Measurements from ENCODE around the gene MYH9. TPM values are rescaled to one million over a fixed set of nuclear protein-coding genes. Genes with fewer than 3 reads are reported as not detected.
A peak's percentile ranks its signal among the peaks of the same experiment; 100 is the strongest.

MYH9 gene
- total and polyA plus RNA-seq, 4 experiments from 2014 or later, result 17.3 to 734 (median 597) TPM

DNA sequence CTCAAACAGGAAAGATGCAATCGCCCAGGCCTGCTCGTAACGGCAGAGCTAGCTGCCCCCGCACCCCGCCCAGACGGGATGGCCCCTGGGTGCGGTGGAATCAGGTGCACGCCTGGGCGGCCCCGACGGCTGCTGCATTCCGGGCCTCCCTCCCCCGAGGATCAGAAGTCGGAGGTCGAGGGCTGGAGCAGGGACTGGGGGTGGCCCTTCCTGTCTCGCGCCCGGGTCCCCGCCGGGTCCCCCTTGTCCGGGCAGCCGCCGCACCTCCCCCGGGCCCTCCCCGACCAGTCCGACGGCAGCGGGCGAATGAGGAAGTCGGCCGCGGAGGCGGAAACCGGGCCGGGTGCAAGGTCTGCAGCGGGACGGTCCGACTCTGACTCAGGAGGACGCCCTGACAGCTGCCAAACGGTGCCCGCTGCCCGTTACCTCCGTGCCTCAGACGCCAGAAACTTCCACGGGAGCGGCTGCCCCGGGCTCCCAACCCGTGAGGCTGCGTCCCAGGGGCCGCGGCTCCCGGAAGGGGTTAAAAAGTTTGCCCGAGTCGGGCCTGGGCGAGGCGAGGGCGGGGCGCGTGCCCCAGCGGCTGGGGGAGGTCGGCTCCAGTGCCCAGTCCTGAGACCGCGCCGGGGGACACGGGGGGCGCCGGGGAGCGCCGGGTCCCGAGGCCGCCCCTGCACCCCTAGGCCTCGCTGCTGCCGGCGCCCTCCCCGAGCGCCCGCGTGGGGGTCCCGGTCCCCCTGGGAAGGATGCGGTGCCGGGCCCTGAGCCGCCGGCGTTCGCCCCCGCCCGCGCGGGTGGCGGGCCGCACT lies 663 bp downstream of the MYH9 start:
- CTCF ChIA-PET (ENCODE audit: partially characterized antibody), result interaction anchor here (1.0 to 3.2 kb wide), 9 partner anchors 10 to 55 kb away, joined by 3 to 17 read pairs (median 6); no protein-coding TSS in a partner anchor
- no peaks in the 10 kb centered on the region for H3K27me3 ChIP-seq (ENCODE audit: insufficient read depth, low read length)
- peak in 3 of 5 donors; percentile 44 to 60 (median 49) for DNase-seq
- peak overlapping the region; percentile 88 to 92 for H3K4me3 ChIP-seq (ENCODE audit: low read length in 2 of 2)
- peak overlapping the region; percentile 80 for H3K27ac ChIP-seq (ENCODE audit: low read depth, low read length)
- Mint-ChIP-seq H3K27me3 (no peaks in the 10 kb centered on the region), H3K4me3 (peak overlapping the region; percentile 88 to 98 (median 94)), H3K9me3 (peaks cover 0 to 1% (median 0%) of the 10 kb centered on the region in 8 donors), H3K4me1 (peaks cover 14 to 51% (median 32%) of the 10 kb centered on the region in 4 donors), H3K36me3 (peaks cover 28 to 40% of the 10 kb centered on the region in 2 donors), H3K27ac (peak overlapping the region; percentile 92 to 99 (median 97))
- H3K4me1 ChIP-seq (ENCODE audit: insufficient read depth, low read length), result peaks cover 35% of the 10 kb centered on the region
- intact Hi-C loops (cut with micrococcal nuclease), result no loop called here
- POLR2A ChIA-PET (ENCODE audit: partially characterized antibody), result interaction anchor here (1.0 to 36.2 kb wide), 16 partner anchors 9 to 148 kb away, joined by 3 to 2535 read pairs (median 5); partner anchors contain the start of genes APOL2 and TXN2
- no peaks in the 10 kb centered on the region for H3K9me3 ChIP-seq (ENCODE audit: control insufficient read depth in 1 of 2, low read length in 2 of 2)
- peaks cover 6% of the 10 kb centered on the region for H3K36me3 ChIP-seq (ENCODE audit: insufficient read depth, low read length)

GRCh38 chr22:36386351-36386899 lies 1.3 kb downstream of the MYH9 start:
- ChIA-PET POLR2A (ENCODE audit: partially characterized antibody) (interaction anchor here (1.0 to 36.2 kb wide), 9 partner anchors 19 to 147 kb away, joined by 3 to 2535 read pairs (median 5); partner anchors contain the start of gene APOL2), CTCF (ENCODE audit: partially characterized antibody) (interaction anchor here (1.0 to 3.2 kb wide), 7 partner anchors 10 to 55 kb away, joined by 3 to 17 read pairs (median 6); no protein-coding TSS in a partner anchor)
- Histone ChIP-seq H3K27me3 (ENCODE audit: insufficient read depth, low read length) (no peaks in the 10 kb centered on the region), H3K4me1 (ENCODE audit: insufficient read depth, low read length) (peaks cover 42% of the 10 kb centered on the region), H3K4me3 (ENCODE audit: low read length in 2 of 2) (peak overlapping the region; percentile 88 to 92), H3K9me3 (ENCODE audit: control insufficient read depth in 1 of 2, low read length in 2 of 2) (no peaks in the 10 kb centered on the region), H3K36me3 (ENCODE audit: insufficient read depth, low read length) (peaks cover 6% of the 10 kb centered on the region), H3K27ac (ENCODE audit: low read depth, low read length) (peak overlapping the region; percentile 80)
- Mint-ChIP-seq H3K27me3 (no peaks in the 10 kb centered on the region), H3K4me1 (peaks cover 20 to 58% (median 36%) of the 10 kb centered on the region in 4 donors), H3K36me3 (peaks cover 32 to 44% of the 10 kb centered on the region in 2 donors), H3K27ac (peak overlapping the region; percentile 92 to 99 (median 97)), H3K4me3 (peak overlapping the region; percentile 88 to 98 (median 94)), H3K9me3 (peaks cover 0 to 1% (median 0%) of the 10 kb centered on the region in 8 donors)
- intact Hi-C loops (cut with micrococcal nuclease), result no loop called here
- peak in 1 of 5 donors; percentile 73 for DNase-seq

GRCh38 chr22:36385491-36386350 lies 2.0 kb downstream of the MYH9 start:
- Histone ChIP-seq H3K27me3 (ENCODE audit: insufficient read depth, low read length) (no peaks in the 10 kb centered on the region), H3K9me3 (ENCODE audit: control insufficient read depth in 1 of 2, low read length in 2 of 2) (no peaks in the 10 kb centered on the region), H3K4me1 (ENCODE audit: insufficient read depth, low read length) (peaks cover 49% of the 10 kb centered on the region), H3K4me3 (ENCODE audit: low read length in 2 of 2) (peak overlapping the region; percentile 88 to 92), H3K36me3 (ENCODE audit: insufficient read depth, low read length) (peaks cover 6% of the 10 kb centered on the region), H3K27ac (ENCODE audit: low read depth, low read length) (peak overlapping the region; percentile 80)
- DNase-seq, result peak in 4 of 5 donors; percentile 43 to 90 (median 48)
- peaks cover 0 to 1% (median 0%) of the 10 kb centered on the region in 8 donors for H3K9me3 Mint-ChIP-seq
- ChIA-PET POLR2A (ENCODE audit: partially characterized antibody) (interaction anchor here (0.7 to 36.2 kb wide), 28 partner anchors 10 to 229 kb away, joined by 3 to 2535 read pairs (median 4); partner anchors contain the start of genes APOL2, FOXRED2 and TXN2), CTCF (ENCODE audit: partially characterized antibody) (interaction anchor here (0.9 to 3.2 kb wide), 18 partner anchors 9 to 87 kb away, joined by 3 to 17 read pairs (median 6); no protein-coding TSS in a partner anchor)
- peaks cover 33 to 47% of the 10 kb centered on the region in 2 donors for H3K36me3 Mint-ChIP-seq
- H3K4me1 Mint-ChIP-seq, result peaks cover 23 to 65% (median 41%) of the 10 kb centered on the region in 4 donors
- no peaks in the 10 kb centered on the region for H3K27me3 Mint-ChIP-seq
- peak overlapping the region; percentile 88 to 98 (median 94) for H3K4me3 Mint-ChIP-seq
- H3K27ac Mint-ChIP-seq, result peak overlapping the region; percentile 92 to 99 (median 97)
- intact Hi-C loops (cut with micrococcal nuclease), result loop anchor here (1.0 to 2.0 kb wide), 6 partner anchors 8 to 95 kb away; partner anchors contain the start of gene TXN2

- H3K36me3 ChIP-seq (ENCODE audit: insufficient read depth, low read length), result peaks cover 6% of the 10 kb centered on the region
- H3K27me3 Mint-ChIP-seq, result no peaks in the 10 kb centered on the region
- no peaks in the 10 kb centered on the region for H3K9me3 ChIP-seq (ENCODE audit: control insufficient read depth in 1 of 2, low read length in 2 of 2)
- intact Hi-C loops (cut with micrococcal nuclease), result loop anchor here (1.0 to 2.0 kb wide), 6 partner anchors 8 to 96 kb away; partner anchors contain the start of gene TXN2
- H3K9me3 Mint-ChIP-seq, result peaks cover 0 to 1% (median 0%) of the 10 kb centered on the region in 8 donors
- H3K27me3 ChIP-seq (ENCODE audit: insufficient read depth, low read length), result no peaks in the 10 kb centered on the region
- CTCF ChIA-PET (ENCODE audit: partially characterized antibody), result interaction anchor here (0.9 to 3.2 kb wide), 17 partner anchors 8 to 87 kb away, joined by 3 to 17 read pairs (median 6); no protein-coding TSS in a partner anchor
- H3K4me1 ChIP-seq (ENCODE audit: insufficient read depth, low read length), result peaks cover 57% of the 10 kb centered on the region
- peaks cover 27 to 73% (median 48%) of the 10 kb centered on the region in 4 donors for H3K4me1 Mint-ChIP-seq
- H3K4me3 Mint-ChIP-seq, result peak overlapping the region; percentile 88 to 98 (median 94)
- peaks cover 33 to 54% of the 10 kb centered on the region in 2 donors for H3K36me3 Mint-ChIP-seq
- H3K4me3 ChIP-seq (ENCODE audit: low read length in 2 of 2), result peak overlapping the region; percentile 88 to 92
- H3K27ac Mint-ChIP-seq, result peak overlapping the region; percentile 92 to 99 (median 97)
- POLR2A ChIA-PET (ENCODE audit: partially characterized antibody), result interaction anchor here (0.7 to 36.2 kb wide), 23 partner anchors 10 to 228 kb away, joined by 3 to 2535 read pairs (median 4); partner anchors contain the start of genes APOL2, FOXRED2 and TXN2
- peak overlapping the region; percentile 80 for H3K27ac ChIP-seq (ENCODE audit: low read depth, low read length)
- DNase-seq, result peak; percentile 78 to 85 (median 84)
These were observed 2.8 kb downstream of the MYH9 start for GRCh38 chr22:36384766-36385481.

DNA sequence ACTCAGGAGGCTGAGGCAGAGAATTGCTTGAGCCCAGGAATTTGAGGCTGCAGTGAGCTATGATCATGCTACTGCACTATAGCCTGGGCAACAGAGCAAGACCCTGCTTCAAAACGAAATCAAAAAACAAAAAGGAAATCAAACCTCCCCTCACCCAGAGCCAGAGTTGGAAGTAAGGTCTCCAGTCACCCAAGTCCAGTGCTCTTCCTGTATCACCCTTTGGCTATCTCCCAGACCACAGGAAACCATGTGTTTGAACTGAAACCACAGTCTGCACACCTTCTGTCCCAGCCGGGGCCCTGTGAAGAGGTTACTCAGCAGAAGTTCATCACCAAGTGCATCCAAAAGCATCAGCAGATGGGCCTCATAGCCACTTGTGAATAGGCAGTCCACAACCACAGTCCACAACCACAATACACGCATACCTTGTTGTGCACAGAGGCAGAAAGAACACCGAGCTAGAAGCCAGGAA lies 4.6 kb downstream of the MYH9 start:
- POLR2A ChIA-PET (ENCODE audit: partially characterized antibody), result interaction anchor here (1.3 to 36.2 kb wide), 5 partner anchors 22 to 70 kb away, joined by 3 to 2535 read pairs (median 33); no protein-coding TSS in a partner anchor
- H3K27ac Mint-ChIP-seq, result peak overlapping the region; percentile 92 to 99 (median 98)
- intact Hi-C loops (cut with micrococcal nuclease), result no loop called here
- peak; percentile 58 to 88 (median 63) for DNase-seq
- H3K4me3 Mint-ChIP-seq, result peak overlapping the region; percentile 81 to 92 (median 89)
- Histone ChIP-seq H3K9me3 (ENCODE audit: control insufficient read depth in 1 of 2, low read length in 2 of 2) (no peaks in the 10 kb centered on the region), H3K27me3 (ENCODE audit: insufficient read depth, low read length) (no peaks in the 10 kb centered on the region), H3K36me3 (ENCODE audit: insufficient read depth, low read length) (peaks cover 6% of the 10 kb centered on the region), H3K4me3 (ENCODE audit: low read length in 2 of 2) (peak overlapping the region; percentile 25 to 34), H3K27ac (ENCODE audit: low read depth, low read length) (peak overlapping the region; percentile 55), H3K4me1 (ENCODE audit: insufficient read depth, low read length) (peaks cover 64% of the 10 kb centered on the region)
- H3K27me3 Mint-ChIP-seq, result no peaks in the 10 kb centered on the region
- peaks cover 0 to 1% (median 0%) of the 10 kb centered on the region in 8 donors for H3K9me3 Mint-ChIP-seq
- peaks cover 32 to 84% (median 57%) of the 10 kb centered on the region in 4 donors for H3K4me1 Mint-ChIP-seq
- H3K36me3 Mint-ChIP-seq, result peaks cover 40 to 65% of the 10 kb centered on the region in 2 donors
- CTCF ChIA-PET (ENCODE audit: partially characterized antibody), result interaction anchor here (0.7 to 3.1 kb wide), 6 partner anchors 18 to 104 kb away, joined by 3 to 13 read pairs (median 4); no protein-coding TSS in a partner anchor
